Adrenal gland (tissue), 5 donors: ENCODE measurements around the gene ZNF438.

ENCODE experiments used
- POLR2A ChIP-seq, 2 donors: fragments of 450-650 bp; IDR thresholded peaks; one replicate each; pipeline ENCODE4 v1.6.1; 2017; ENCODE audit warnings: antibody characterized with exemption in 2 of 2, mild to moderate bottlenecking in 2 of 2, moderate library complexity in 1 of 2
- TF ChIP-seq, protein P1 (sequence below), 6 experiments: fragments of 450-650 bp in 4 of 6; fragments of 200-600 bp in 2 of 6; sonication (generic) in 1 of 6; IDR thresholded peaks; 1 replicate in 5 of 6; 2 replicates in 1 of 6; pipeline versions ENCODE4 v1.5.1 to v1.8.0; 2016 to 2021; ENCODE audit warnings: antibody characterized with exemption in 6 of 6, mild to moderate bottlenecking in 2 of 6, moderate library complexity in 1 of 6
- donor health status: DM: no; HTN: no; CAD: no.

DNA sequence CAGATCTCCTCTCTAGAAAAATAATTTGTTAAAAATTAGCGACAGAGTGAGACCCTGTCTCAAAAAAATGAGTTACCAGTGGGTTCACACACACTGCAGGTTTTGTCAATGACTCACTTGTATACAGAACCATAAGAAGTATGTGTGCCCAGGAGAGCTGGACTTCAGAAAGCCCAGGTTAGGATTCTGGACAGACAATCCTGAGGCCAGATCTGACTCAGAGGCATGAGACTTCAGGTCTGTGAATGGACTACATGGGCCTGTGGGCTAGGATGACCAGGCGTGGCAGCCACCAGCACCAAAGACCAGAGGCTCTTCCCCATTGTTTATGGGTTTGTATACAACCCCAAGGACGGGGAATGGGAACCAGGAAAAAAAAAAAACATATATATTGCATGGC is 9.3 kb upstream of the ZNF438 start:
- TF ChIP-seq, protein P1, sequence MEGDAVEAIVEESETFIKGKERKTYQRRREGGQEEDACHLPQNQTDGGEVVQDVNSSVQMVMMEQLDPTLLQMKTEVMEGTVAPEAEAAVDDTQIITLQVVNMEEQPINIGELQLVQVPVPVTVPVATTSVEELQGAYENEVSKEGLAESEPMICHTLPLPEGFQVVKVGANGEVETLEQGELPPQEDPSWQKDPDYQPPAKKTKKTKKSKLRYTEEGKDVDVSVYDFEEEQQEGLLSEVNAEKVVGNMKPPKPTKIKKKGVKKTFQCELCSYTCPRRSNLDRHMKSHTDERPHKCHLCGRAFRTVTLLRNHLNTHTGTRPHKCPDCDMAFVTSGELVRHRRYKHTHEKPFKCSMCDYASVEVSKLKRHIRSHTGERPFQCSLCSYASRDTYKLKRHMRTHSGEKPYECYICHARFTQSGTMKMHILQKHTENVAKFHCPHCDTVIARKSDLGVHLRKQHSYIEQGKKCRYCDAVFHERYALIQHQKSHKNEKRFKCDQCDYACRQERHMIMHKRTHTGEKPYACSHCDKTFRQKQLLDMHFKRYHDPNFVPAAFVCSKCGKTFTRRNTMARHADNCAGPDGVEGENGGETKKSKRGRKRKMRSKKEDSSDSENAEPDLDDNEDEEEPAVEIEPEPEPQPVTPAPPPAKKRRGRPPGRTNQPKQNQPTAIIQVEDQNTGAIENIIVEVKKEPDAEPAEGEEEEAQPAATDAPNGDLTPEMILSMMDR (IDR thresholded peaks at IDR 0.05), result no peak
- no peak for TF ChIP-seq POLR2A (IDR thresholded peaks at IDR 0.05)
